HG03354 (cell line): ENCODE results near the gene ESRRB.

ENCODE experiments used
- ATAC-seq: cut with Tn5 transposase; IDR thresholded peaks from one replicate; pipeline ENCODE4 v1.9.1; 2021; ENCODE audit warnings: mild to moderate bottlenecking; ENCODE audit not compliant: unreplicated experiment, poor library complexity, severe bottlenecking

Gene ESRRB

DNA sequence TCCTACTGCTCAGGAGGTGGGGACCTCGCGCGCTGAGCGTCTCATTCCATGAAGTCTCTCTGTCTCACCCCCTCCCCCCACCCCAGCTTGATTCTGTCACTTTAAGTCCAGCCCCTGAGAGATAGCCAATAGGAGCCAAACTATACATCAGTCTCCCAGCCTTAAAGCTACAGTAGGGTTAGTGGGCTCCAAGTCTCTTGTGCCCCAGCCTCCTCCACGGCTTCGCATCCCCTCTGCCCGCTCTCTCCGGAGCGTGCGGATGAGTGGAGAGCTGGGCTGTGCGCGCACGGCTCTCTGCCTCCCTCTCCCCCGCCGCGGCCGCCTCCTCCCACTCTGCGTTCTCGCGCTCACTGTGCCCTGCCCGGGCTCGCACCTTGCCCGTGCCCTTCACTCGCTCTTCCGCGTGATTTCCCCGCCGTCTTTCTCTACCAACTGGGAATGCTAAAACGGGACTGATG lies at the start of gene ESRRB:
Gene ESRRB, plus strand, starts transcription at position 191 of the 458 bp plus-strand sequence. Its CDS starts 265 bp downstream, at position 456.
- ATAC-seq, result no peak

DNA sequence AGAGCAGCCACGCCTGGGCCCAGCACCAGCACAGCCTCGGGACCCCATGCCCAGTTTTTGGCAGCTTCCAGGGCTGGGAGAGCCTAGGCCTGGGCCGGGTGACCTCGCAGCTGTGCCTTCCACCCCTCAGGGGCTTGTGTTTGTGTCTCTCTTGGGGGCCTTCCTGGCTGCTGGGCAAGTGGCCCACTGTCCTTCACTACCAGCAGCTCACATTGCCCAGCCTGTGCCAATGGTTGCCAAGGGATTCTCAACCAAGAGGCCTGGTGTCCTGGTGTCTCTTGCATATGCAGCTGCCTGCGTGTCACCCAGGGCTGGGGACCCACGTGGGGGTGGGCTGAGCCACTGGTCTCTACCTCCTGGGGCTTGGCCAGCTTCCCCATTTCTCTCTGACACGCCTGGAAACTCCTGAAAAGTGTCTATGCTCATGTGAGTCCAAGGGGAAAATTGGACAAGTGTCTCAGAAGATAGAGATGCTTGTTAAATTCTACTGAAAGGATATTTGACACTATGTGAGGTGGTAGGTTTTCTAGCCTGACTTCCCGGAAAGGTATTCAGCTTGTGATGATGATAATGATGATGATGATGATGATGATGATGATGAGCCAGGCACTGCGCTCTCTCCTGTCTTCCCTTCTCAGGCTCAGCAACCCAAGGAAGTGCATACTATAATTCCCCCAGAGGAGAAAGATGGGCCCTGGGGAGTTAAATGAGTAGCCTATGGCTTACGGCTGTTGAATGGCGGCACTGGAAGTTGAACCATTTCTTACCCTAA lies 48.8 kb upstream of the ESRRB start:
- ATAC-seq, result no peak

DNA sequence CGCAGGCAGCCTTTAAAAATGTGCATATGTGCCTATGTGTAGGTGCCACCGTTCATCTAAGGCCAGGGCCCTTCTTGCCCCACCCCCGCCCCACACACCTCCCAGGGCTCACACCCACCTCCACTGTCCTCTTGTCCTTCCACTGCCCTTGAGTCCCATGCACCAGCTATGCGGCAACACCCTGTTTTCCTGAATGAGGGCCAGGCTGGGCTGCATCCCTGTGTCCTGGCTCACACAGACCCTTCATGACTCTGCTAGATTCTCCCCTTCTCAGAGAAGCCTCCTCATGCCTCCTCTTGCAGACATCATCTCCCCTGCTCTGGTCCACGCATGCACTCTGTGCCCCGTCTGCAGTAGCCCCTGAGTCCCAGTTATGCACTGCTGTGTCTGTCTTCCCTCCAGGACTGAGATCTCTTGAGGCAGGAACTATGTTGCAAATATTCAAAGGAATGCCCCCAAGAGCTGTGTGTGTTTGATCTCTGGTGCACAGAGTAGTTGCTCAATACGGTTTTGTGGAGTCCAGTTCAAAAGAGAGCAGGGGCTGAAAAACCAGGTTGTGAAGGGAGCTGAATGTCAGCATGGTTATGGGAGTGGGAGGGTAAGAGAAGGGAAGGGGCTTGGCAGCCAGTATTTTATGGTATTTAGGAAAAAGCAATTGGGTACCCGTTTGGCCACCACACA lies 47.3 kb upstream of the ESRRB start:
- no peak for ATAC-seq

DNA sequence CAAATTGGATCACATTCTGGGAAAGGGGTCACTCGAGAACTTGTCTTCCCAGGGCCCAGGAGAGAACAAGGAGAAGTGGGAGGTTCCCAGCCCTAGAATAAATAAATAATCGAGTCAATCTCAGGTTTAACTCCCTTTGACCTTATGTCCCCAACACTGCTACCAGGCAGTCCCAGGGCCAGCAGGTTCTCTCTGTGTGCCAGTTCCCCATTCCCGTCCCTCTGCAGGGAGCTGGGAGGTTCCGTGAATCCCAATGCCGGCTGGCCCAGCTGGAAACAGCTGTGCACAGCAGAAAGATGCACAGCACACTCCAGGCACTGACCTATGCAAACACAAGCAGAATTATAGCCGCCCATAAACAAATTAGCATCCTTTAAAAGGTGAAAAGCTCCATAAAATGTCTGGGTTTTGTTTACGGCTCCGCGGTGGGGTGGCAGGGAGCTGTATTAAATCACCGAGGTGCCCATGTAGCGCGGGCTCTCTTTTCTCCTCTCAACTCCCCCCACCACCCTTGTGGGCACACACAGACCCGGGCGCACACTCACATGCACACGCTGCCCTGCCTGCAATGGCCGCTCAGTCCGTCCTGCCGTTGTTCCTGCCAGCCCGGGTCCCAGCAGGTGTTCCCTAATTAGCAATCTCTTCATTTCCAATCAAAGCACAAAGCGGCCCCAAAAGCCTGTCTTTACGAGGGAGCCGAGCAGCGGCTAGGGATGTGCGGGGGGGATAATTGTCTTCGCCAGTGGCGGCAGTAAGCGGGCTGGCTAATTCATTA lies 46.6 kb upstream of the ESRRB start:
- ATAC-seq, result no peak

DNA sequence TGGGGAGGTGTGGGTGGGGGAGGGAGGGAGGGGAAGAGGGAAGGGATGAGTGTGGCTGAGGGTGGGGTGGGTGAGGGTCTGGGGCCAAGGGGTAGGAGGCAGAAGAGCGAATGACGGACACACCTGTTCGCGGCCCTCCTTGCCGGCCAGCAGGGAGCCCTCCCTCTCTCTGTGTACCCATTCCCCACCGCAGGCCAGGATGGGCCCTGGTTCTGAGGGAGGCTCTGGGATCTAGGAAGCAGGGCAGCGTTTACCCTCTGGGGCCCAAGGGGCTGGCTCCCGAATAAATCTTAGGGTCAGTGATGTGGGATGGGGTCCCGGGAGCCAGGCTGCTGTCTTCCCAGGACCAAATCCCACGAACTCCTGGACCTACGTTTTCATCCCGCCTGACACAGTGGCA lies 46.0 kb upstream of the ESRRB start:
- no peak for ATAC-seq

DNA sequence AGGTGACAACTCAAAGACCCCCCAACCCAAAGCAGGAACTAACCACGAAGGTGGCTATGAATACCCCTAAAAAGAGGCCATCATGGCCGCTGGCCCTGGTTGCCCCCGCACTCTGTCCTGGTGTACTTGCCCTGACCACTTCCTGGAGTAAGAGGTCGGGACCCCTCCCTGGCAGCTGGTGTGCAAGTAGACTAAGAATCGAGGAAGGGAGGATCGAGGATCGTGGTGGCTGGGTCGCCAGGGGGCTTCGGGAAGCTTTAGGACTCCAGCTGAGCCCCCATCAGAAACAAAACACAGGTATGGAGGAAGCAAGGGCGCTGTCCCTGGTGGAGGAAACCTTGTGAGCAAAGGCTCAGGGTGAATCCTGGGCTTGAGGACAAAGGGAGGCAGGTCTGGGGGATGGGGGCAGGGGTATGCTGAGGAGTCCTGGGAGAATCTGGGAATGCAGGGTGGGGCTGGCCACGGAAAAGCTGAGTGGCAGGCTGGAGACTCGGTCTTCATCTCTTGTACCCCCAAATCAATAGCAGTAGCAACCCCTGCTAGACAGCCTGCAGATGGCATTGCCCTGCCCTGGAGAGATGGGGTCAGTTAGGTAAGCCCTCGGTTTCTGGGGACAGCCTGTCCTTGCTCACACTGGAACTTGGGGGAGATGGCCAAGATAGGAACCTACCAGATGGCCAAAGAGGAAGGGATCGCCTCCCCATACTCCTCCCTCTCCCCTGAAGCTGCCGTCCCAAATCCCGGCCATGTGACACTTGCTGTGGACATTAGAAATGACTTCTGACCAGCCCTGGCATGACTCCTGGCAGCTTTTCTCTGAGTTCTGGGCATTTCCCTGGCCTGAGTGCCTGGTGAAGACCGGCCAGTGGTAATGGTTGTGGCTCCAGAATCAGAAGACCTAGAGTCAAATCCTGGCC lies 45.3 kb upstream of the ESRRB start:
- ATAC-seq, result no peak

DNA sequence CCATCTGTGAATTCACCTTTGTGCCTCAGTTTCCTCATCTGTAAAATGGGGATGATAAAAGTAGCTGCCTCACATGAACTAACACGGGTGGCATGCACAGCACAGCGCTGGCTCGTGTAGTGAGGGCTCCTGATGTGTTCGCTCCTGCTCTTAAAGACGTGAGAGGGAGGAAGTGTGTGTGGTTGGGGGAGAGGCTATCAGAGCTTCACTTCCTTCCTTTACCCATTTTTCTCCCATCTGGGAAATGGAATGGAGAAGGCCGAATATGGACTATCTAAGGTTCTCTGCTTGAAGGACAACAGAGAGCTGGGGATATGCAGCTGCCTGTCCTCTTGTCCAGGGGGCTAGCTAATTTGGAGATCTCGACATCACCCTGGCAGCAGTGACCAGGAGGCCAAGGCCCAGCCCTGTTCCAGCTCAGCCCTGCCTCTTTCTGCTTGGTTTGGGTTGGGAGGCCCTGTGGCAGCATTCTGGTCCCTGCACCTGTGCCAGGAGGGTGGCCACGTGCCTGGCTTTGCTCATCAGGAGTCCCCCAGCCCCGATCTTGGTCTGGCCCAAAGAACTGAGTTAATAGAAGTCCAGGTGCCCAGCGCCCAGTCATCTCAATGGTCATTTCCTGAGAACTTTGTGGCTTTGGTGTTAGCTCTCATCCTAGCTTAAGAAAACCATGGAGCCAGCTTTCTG lies 44.5 kb upstream of the ESRRB start:
- no peak for ATAC-seq

DNA sequence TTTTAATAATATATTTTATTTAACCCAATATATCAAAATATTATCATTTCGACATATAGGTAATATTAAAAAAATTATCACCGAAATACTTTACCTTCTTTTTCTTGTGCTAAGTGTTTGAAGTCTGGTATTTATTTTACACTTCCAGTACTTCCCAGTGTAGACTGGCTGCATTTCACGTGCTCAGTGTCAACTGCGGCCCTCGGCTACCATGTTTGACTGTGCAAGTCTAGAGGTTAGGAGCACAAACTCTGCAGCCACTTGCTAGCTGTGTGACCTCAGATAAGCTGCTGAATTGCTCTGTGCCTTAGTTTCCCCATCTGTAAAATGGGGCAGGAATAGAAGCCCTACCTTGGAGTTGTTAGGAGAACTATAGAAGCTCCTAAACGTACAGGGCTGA lies 42.3 kb upstream of the ESRRB start:
- no peak for ATAC-seq

DNA sequence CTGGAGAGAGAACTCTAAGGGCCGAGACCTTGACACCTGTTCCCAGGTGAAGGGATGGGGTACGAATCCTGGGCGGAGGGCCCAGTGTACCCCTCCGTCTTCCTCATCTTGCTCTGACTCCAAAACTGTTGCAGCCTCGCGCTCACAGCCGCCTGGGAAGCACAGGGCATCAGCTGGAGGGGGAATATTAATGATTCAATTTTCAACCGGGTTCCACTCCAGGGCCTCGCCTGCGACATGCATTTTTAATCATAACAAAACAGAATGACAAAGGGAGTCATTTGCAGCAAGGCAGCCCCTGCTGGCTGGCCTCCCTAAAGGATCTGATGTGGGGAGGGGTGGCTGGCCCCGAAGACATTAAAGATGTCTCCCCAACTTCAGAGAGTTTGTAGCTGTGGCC lies 41.6 kb upstream of the ESRRB start:
- no peak for ATAC-seq

DNA sequence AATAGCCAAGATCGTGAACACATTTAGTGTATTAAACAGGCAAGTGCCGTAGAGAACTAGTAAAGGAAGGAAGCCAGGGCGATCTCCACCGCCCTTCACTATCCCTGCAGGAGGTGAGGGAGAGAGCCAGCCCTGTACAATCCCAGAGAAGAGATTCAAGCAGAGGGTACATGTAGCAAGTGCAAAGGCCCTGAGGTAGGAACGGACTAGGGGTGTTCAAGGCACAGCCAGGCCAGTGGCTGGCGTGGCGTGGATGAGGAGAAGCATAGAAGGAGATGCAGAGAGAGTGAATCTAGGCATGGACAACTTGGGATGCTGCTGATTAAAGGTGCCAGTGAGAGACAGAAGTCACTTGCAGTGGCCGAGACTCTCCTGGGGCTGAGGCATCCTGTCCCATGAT lies 39.1 kb upstream of the ESRRB start:
- no peak for ATAC-seq

DNA sequence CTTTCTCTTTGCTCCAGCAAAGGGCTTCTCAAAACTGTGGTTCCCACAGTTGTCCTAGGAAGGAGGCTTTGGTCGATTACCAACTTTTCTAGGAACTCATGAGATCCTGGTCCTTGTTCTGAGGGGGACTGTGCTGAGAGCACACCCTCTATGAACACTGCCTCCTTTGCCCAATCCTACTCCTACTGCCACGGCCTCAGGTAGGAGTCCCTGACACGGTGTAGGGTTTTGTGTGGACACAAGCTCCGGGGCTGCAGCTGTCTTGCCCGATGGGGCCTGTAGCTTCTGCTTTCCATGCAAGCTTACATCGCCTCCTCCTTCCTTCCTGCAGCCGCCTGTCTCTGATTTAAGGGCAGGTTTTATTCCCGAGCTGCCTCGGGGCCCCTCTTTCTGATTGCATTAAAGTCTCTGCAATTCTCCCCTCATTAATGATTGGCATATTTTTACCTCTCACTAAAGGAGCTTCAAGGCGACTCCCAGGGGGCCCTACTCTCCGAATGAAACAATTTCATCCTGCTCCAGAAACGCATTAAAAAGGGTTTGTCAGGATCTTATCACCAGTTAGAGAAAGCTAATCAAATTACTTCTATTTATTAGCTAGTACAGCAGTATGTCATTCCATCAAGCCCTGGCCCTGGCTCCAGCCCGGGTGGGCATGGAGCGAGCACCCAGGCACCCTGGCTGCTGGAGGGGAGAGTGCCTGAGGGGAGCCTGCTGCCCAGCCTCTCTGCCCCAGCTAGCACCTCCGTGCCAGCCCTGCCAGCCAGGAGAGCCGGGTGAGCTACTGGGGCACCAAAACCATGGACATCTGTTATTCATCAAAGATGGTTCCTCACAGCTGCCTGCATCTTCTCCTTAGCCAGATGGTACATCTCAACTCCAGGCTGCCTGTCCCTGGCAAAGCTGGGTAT lies 38.0 kb upstream of the ESRRB start:
- no peak for ATAC-seq

DNA sequence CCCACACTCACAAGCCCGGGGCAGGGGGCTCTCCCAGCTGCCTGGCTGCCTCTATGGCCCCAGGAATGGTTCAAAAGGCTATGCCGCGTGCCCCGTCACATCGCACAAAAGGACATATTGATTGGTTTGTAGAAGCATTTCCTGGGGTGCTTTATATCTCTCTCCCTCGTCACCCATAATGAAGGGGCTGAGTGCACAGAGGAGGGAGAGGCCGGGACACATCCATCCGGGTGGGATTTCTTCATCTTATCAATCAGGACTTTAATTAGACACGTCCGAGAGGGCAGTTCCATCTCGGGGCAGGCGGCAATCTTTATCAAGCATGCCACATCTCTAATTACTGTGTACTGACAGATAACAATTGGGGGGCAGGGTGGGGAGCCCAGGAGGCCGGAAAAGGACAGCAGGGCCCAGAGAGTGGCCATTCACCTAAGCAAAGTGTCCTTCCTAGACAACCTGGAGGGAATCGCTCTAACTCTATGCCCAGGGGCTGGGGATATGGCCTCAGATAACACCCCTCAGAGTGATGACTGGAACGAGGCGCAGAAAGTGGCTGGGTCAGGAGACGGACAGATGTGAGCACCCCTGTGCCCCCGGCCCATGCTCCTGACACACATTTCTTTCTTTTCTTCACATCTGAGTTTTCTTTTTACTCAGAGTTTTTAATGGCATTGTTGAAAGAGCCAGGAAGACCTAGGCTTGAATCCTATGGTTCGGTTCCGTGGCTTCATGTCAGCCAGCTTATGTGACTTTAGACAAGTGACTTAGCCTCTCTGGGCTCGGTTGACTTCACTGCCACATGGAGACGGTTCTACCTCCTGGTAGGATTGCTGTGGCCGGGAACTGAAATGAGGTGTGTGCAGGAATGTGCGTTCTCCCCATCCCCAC lies 36.0 kb upstream of the ESRRB start:
- ATAC-seq, result no peak

DNA sequence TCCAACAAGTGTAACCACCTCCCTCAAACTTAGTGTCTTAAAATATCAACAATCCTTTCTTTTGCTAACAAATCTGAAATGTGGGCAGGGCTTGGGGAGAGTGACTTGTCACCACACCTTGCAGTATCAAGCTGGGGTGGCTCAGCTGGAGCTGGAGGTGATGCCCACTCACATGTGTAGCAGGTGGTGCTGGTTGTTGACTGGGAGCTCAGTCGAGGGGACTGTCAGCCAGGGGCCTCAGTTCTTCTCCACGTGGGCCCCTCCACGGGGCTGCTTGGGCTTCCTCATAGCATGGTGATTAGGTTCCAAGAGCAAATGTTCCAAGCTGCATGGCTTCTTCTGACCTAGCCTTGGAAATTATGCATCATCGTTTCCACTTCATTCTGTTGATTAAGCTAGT lies 32.6 kb upstream of the ESRRB start:
- no peak for ATAC-seq

DNA sequence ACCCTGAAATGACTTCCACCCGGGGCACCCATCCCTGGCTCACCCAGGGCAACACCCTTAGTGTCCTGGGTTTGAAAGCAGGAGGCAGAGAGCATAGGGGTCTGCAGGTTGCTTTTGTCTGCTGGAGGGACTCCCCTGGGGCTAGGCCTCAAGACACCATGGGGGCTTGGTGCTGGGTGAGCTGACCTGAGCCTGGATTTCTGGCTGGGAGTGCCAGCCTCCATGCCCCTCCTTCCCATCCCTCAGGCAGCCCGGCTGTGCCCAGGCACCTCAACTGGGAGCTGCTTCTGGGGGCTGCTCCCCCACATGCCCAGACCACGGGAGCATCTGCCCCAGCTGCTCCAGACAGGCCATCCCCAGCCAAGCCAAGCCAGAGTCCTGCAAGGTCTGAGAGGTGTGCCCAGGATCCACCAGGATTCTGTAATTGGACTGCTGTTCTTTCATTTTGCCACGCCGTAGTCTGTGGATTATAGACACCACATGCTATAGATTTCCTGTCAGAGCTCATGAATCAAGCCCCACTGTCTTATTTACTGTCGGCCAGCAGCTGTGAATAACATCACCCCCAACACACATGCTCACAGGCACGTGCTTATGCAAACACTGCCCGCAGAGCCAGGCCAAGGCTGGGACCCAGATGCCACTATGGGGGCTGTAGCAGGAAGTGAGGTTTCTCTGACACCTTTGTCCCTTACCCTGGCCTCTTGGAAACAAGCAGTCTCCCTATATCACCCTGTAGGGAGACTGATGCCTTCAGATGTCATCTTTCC lies 29.4 kb upstream of the ESRRB start:
- ATAC-seq, result no peak

DNA sequence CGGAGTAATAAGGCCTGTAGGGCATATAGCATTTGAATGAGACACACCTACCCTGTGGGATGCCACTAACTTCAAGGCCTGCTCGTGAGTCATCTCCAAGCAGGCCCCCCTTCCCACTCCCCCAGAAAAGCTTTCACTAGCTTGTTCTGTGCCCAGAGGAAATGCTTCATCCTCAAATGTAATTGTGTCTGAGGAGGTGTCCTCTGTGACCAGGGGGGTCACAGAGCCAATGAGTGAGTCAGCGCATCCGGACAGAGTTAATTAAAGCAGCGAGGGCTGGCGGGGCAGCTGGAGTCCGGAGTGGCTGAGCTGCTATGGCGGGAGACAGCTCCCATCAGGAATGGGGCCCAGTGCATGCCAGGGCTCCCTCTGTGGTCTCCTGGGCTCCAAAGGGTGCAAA lies 27.0 kb upstream of the ESRRB start:
- no peak for ATAC-seq

DNA sequence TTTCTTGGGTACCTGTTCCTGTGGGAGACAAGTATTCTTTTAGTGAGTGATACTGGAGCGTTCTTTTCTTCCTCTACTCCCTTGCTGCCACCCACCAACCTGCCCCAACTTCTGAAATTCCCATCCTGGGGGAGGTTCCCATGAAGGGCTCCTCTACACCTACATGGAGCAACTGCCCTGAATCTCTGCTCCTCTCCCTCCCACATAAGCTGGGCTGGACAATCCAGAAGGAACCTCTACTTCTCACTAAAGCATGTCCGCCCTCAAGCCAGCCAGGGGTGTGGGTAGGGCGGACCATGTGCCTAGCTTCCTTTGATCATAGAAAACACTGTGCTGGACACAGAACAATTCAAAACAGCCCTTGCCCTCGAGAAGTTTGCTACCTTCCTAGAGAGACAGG lies 25.9 kb upstream of the ESRRB start:
- no peak for ATAC-seq
